Calu3 (cell line): Measurements from ENCODE around the gene RAP1B. TPM values are rescaled to one million over a fixed set of nuclear protein-coding genes. Genes with fewer than 3 reads are reported as not detected.
"Not testable (repeated sequence)": the region's sequence is repeated elsewhere in the genome, so short reads cannot be mapped to it uniquely, and the experiment has no call there.

Experiments
- BruUV-seq: library from RNA; stranded (reverse); fragments of 400-500 nt; replicated peaks from 2 replicates; lab custom pipeline; 2021; lab: Mats Ljungman, UMichigan
- CTCF ChIA-PET: fragments of 300-600 bp; sonication (Branson Sonifier 250); formaldehyde crosslinking; loops from one replicate; lab custom pipeline; 2022; ENCODE audit warnings: antibody characterized with exemption; lab: Charles Lee
- DNase-seq: peaks from one replicate; pipeline ENCODE4 v3.0.0; 2022
- H3K27ac Mint-ChIP-seq: one replicate; pipeline ENCODE4 v1.8.0; 2022; ENCODE audit warnings: mixed read lengths; ENCODE audit not compliant: unreplicated experiment
- H3K27me3 Mint-ChIP-seq: one replicate; pipeline ENCODE4 v1.8.0; 2022; ENCODE audit warnings: mixed read lengths; ENCODE audit not compliant: unreplicated experiment
- H3K36me3 Mint-ChIP-seq: one replicate; pipeline ENCODE4 v1.8.0; 2022; ENCODE audit warnings: mild to moderate bottlenecking, moderate library complexity, mixed read lengths; ENCODE audit not compliant: insufficient read depth, unreplicated experiment
- H3K4me1 Mint-ChIP-seq: one replicate; pipeline ENCODE4 v1.8.0; 2022; ENCODE audit warnings: mild to moderate bottlenecking, low read depth, mixed read lengths; ENCODE audit not compliant: unreplicated experiment
- H3K4me3 Mint-ChIP-seq: one replicate; pipeline ENCODE4 v1.8.0; 2022; ENCODE audit warnings: mild to moderate bottlenecking, low read depth, moderate library complexity, mixed read lengths; ENCODE audit not compliant: unreplicated experiment
- H3K9me3 Mint-ChIP-seq: one replicate; pipeline ENCODE4 v1.8.0; 2022; ENCODE audit warnings: low read depth, mixed read lengths; ENCODE audit not compliant: unreplicated experiment
- CTCF ChIP-seq: fragments of 200-600 bp; IDR thresholded peaks from one replicate; pipeline ENCODE4 v1.8.0; 2022; ENCODE audit warnings: antibody characterized with exemption; ENCODE audit not compliant: unreplicated experiment
- intact Hi-C: fragments of 100-400 bp; cut with micrococcal nuclease; formaldehyde crosslinking; loops from one replicate; pipeline ENCODE4 v1.10.0; 2022; ENCODE audit not compliant: unreplicated experiment
- total RNA-seq: library from RNA; stranded (reverse); gene quantifications from 2 replicates; pipeline ENCODE4 v1.2.3, GENCODE V29; 2022

Gene RAP1B
- total RNA-seq, 1 experiment from 2014 or later: 159 TPM

- CTCF ChIA-PET: no interaction called here
- no peak overlapping the region for H3K4me3 Mint-ChIP-seq
- intact Hi-C loops: no loop called here
- no peak overlapping the region for H3K27ac Mint-ChIP-seq
- H3K9me3 Mint-ChIP-seq: peaks cover 3% of the 10 kb centered on the region
- peaks cover 48% of the 10 kb centered on the region for H3K4me1 Mint-ChIP-seq
- peaks cover 14% of the 10 kb centered on the region for H3K36me3 Mint-ChIP-seq
- no peak for TF ChIP-seq CTCF
- DNase-seq: no peak
- no peaks in the 10 kb centered on the region for H3K27me3 Mint-ChIP-seq
- no TSS peak for BruUV-seq
Measured at GRCh38 chr12:68631227-68631626, 20.5 kb downstream of the RAP1B start.

- intact Hi-C loops: no loop called here
- Mint-ChIP-seq H3K4me1 (peaks cover 48% of the 10 kb centered on the region), H3K27me3 (no peaks in the 10 kb centered on the region), H3K36me3 (peaks cover 9% of the 10 kb centered on the region), H3K4me3 (no peak overlapping the region), H3K9me3 (no peaks in the 10 kb centered on the region), H3K27ac (no peak overlapping the region)
- BruUV-seq: no TSS peak
- DNase-seq: no peak
- CTCF ChIA-PET: interaction anchor here (0.6 kb wide), 1 partner anchor 53 kb away, joined by 3 read pairs; no protein-coding TSS in a partner anchor
- no peak for TF ChIP-seq CTCF
Measured at GRCh38 chr12:68632486-68632885, 21.8 kb downstream of the RAP1B start.

DNA sequence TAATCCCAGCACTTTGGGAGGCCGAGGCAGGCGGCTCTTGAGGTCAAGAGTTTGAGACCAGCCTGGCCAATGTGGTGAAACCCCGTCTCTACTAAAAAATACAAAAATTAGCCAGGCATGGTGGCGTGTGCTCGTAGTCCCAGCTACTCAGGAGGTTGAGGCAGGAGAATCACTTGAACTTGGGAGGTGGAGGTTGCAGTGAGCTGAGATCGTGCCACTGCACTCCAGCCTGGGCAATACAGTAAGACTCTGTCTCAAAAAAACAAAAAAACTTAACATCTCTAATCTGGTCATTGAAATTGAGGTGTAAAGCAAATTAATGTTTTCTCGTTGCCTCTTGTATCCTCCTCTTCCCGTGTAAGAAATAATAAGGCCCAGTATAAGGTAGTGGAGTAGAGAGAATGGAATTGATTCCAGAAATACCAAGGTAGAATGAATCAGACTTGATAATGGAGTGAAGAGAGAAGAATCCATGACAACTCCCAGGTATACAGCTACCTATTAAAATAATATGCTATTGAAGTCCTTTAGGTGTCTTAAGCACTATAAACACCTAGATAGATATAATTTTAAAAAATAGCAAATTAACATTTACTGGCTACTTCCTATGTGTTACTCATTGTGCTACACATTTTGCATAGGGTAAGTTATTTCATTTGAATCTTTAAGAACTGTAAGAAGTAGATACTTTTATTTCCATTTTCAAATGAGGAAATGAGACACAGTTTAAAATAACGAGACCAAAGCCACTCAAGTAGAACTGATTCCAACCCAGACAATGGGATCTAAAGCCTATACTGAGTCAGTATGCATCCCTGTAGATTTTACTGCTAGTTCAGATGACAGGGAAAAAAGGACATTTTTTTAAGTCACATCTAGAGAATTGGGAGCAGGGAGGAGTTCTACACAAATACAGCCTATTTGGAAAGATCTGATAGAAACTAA, 23.2 kb downstream of the RAP1B start:
- intact Hi-C loops: no loop called here
- no peak overlapping the region for H3K4me3 Mint-ChIP-seq
- H3K36me3 Mint-ChIP-seq: peaks cover 9% of the 10 kb centered on the region
- H3K4me1 Mint-ChIP-seq: peaks cover 45% of the 10 kb centered on the region
- no peaks in the 10 kb centered on the region for H3K9me3 Mint-ChIP-seq
- DNase-seq: no peak
- no peak overlapping the region for H3K27ac Mint-ChIP-seq
- CTCF ChIA-PET: no interaction called here
- BruUV-seq: no TSS peak
- H3K27me3 Mint-ChIP-seq: no peaks in the 10 kb centered on the region
- TF ChIP-seq CTCF: no peak

GRCh38 chr12:68636268-68636667, 25.6 kb downstream of the RAP1B start:
- no peaks in the 10 kb centered on the region for H3K36me3 Mint-ChIP-seq
- no peak overlapping the region for H3K27ac Mint-ChIP-seq
- no peak overlapping the region for H3K4me3 Mint-ChIP-seq
- DNase-seq: no peak
- no peaks in the 10 kb centered on the region for H3K9me3 Mint-ChIP-seq
- no peaks in the 10 kb centered on the region for H3K27me3 Mint-ChIP-seq
- no TSS peak for BruUV-seq
- peaks cover 44% of the 10 kb centered on the region for H3K4me1 Mint-ChIP-seq
- no peak for TF ChIP-seq CTCF
- intact Hi-C loops: no loop called here
- CTCF ChIA-PET: interaction anchor here (0.7 kb wide), 2 partner anchors 46 to 548 kb away, joined by 3 to 5 read pairs; no protein-coding TSS in a partner anchor

GRCh38 chr12:68637439-68637838, 26.7 kb downstream of the RAP1B start:
- DNase-seq, H3K36me3 Mint-ChIP-seq, intact Hi-C loops, H3K9me3 Mint-ChIP-seq, H3K27ac Mint-ChIP-seq, BruUV-seq, H3K27me3 Mint-ChIP-seq, H3K4me3 Mint-ChIP-seq: not testable (repeated sequence)
- H3K4me1 Mint-ChIP-seq: peaks cover 40% of the 10 kb centered on the region
- CTCF ChIA-PET: interaction anchor here (0.7 kb wide), 1 partner anchor 393 kb away, joined by 4 read pairs; no protein-coding TSS in a partner anchor
